MM.1S (cell line): ENCODE results near the gene REEP1.

Experiments used
- DNase-seq: peaks from one replicate; pipeline ENCODE4 v3.0.0-alpha.2; 2015
- H2AFZ ChIP-seq: fragments of 300-600 bp; sonication (generic); 2 replicates; pipeline ENCODE4 v1.6.0; 2016; ENCODE audit warnings: antibody characterized with exemption, low read length
- H3F3A ChIP-seq: fragments of 300-600 bp; sonication (generic); 2 replicates; pipeline ENCODE4 v1.6.1; 2016; ENCODE audit warnings: mild to moderate bottlenecking, antibody characterized with exemption, low read length, moderate library complexity, mixed read lengths; ENCODE audit not compliant: insufficient read depth
- H3K27ac ChIP-seq: fragments of 300-600 bp; sonication (generic); 2 replicates; pipeline ENCODE4 v1.5.1; 2016; ENCODE audit warnings: mild to moderate bottlenecking, low read length
- H3K27me3 ChIP-seq: fragments of 300-600 bp; sonication (generic); replicated peaks from 2 replicates; pipeline ENCODE4 v1.6.0; 2016; ENCODE audit warnings: low read length; ENCODE audit not compliant: insufficient read depth
- H3K36me3 ChIP-seq: fragments of 300-600 bp; sonication (generic); replicated peaks from 2 replicates; pipeline ENCODE4 v1.6.1; 2016; ENCODE audit warnings: mild to moderate bottlenecking, low read length, mixed read lengths; ENCODE audit not compliant: insufficient read depth
- H3K4me1 ChIP-seq: fragments of 300-600 bp; sonication (generic); 2 replicates; pipeline ENCODE4 v1.6.1; 2016; ENCODE audit warnings: low read length, mixed read lengths
- H3K4me2 ChIP-seq: fragments of 300-600 bp; sonication (generic); 2 replicates; pipeline ENCODE4 v1.6.0; 2016; ENCODE audit warnings: low read depth, low read length
- H3K4me3 ChIP-seq: fragments of 300-600 bp; sonication (generic); 2 replicates; pipeline ENCODE4 v1.5.1; 2016; ENCODE audit warnings: low read length, mixed read lengths
- H3K79me2 ChIP-seq: fragments of 300-600 bp; sonication (generic); 2 replicates; pipeline ENCODE4 v1.6.1; 2016; ENCODE audit warnings: mixed run types, low read length, mixed read lengths
- H3K9ac ChIP-seq: fragments of 300-600 bp; sonication (generic); 2 replicates; pipeline ENCODE4 v1.6.1; 2016; ENCODE audit warnings: low read length, mixed read lengths
- H3K9me2 ChIP-seq: fragments of 300-600 bp; sonication (generic); replicated peaks from 2 replicates; pipeline ENCODE4 v1.6.1; 2016; ENCODE audit warnings: mild to moderate bottlenecking, low read length, mixed read lengths; ENCODE audit not compliant: insufficient read depth
- H3K9me3 ChIP-seq: fragments of 300-600 bp; sonication (generic); replicated peaks from 2 replicates; pipeline ENCODE4 v1.6.1; 2016; ENCODE audit warnings: mild to moderate bottlenecking, low read length, mixed read lengths; ENCODE audit not compliant: insufficient read depth
- H4K20me1 ChIP-seq: fragments of 300-600 bp; sonication (generic); 2 replicates; pipeline ENCODE4 v1.6.1; 2016; ENCODE audit warnings: mild to moderate bottlenecking, low read length, moderate library complexity, mixed read lengths; ENCODE audit not compliant: insufficient read depth
- EZH2 ChIP-seq: fragments of 300-600 bp; sonication (generic); optimal IDR thresholded peaks from 2 replicates; pipeline ENCODE3; 2017; ENCODE audit warnings: low read depth, mild to moderate bottlenecking, antibody characterized with exemption, low read length, mixed read lengths
- EZH2phosphoT487 ChIP-seq: fragments of 300-600 bp; sonication (generic); IDR thresholded peaks from 2 replicates; pipeline ENCODE4 v1.6.1; 2018; ENCODE audit warnings: antibody characterized with exemption, low read length
- TF ChIP-seq, protein P1 (sequence below): fragments of 300-600 bp; sonication (generic); IDR thresholded peaks from 2 replicates; pipeline ENCODE4 v1.5.1; 2016; ENCODE audit warnings: antibody characterized with exemption, low read length, mixed read lengths

The REEP1 gene

DNA sequence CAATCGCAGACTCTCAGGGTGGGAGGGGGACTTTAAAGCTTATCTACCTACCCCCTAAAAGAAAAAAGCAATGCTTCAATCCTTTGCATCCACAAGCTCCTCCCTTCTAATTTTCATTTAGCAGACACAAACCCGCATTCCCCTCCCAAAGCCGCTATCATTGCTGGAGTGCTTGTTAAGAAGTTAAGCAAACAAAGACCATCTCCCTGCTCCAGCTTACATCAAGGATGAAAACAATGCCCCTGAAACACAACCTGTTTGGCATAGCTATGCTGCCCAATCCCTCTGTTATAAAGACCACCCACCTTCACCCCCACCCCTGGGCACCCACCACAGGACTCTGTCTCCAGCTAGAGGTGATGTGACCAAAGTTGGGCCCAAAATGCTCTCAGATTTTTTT, 33.0 kb downstream of the REEP1 start:
- Histone ChIP-seq H3K4me1 (no peaks in the 10 kb centered on the region), H3K9ac (no peak overlapping the region), H3K4me3 (no peak overlapping the region), H3K36me3 (no peaks in the 10 kb centered on the region), H3K4me2 (no peak overlapping the region), H2AFZ (no peak overlapping the region), H3K79me2 (peaks cover 3% of the 10 kb centered on the region; the same call in 1 of the 2 replicates), H3K27ac (no peak overlapping the region), H3K27me3 (no peaks in the 10 kb centered on the region), H3K9me2 (no peaks in the 10 kb centered on the region), H3K9me3 (no peaks in the 10 kb centered on the region), H4K20me1 (no peaks in the 10 kb centered on the region), H3F3A (no peaks in the 10 kb centered on the region)
- TF ChIP-seq EZH2 (no peak), EZH2phosphoT487 (no peak)
- TF ChIP-seq, protein P1, sequence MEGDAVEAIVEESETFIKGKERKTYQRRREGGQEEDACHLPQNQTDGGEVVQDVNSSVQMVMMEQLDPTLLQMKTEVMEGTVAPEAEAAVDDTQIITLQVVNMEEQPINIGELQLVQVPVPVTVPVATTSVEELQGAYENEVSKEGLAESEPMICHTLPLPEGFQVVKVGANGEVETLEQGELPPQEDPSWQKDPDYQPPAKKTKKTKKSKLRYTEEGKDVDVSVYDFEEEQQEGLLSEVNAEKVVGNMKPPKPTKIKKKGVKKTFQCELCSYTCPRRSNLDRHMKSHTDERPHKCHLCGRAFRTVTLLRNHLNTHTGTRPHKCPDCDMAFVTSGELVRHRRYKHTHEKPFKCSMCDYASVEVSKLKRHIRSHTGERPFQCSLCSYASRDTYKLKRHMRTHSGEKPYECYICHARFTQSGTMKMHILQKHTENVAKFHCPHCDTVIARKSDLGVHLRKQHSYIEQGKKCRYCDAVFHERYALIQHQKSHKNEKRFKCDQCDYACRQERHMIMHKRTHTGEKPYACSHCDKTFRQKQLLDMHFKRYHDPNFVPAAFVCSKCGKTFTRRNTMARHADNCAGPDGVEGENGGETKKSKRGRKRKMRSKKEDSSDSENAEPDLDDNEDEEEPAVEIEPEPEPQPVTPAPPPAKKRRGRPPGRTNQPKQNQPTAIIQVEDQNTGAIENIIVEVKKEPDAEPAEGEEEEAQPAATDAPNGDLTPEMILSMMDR, result no peak
- DNase-seq, result no peak

DNA sequence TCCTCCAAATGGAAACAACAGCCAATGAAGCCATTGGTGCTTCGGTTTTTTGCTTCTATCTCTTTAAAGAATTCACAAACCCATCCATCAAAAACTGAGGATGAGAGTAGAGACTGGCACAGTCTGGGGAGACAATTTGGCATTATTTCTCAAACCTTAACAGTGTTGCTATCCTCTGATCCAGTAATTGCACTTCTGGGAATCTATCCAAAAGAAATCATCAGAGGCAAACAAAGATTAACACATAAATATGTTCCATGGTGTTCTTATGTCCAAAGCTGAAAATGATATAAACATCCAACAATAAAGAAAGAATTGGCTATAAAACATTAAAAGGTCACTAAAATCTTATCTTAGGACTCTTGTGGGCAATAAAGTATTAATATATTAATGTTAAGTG, 35.1 kb downstream of the REEP1 start:
- H3K4me2 ChIP-seq, result no peak overlapping the region
- H3K9ac ChIP-seq, result no peak overlapping the region
- H4K20me1 ChIP-seq, result no peaks in the 10 kb centered on the region
- DNase-seq, result no peak
- H2AFZ ChIP-seq, result no peak overlapping the region
- no peaks in the 10 kb centered on the region for H3K36me3 ChIP-seq
- TF ChIP-seq EZH2 (no peak), EZH2phosphoT487 (no peak)
- TF ChIP-seq, protein P1, result no peak
- no peaks in the 10 kb centered on the region for H3K4me1 ChIP-seq
- H3F3A ChIP-seq, result no peaks in the 10 kb centered on the region
- no peak overlapping the region for H3K4me3 ChIP-seq
- no peaks in the 10 kb centered on the region for H3K9me2 ChIP-seq
- no peaks in the 10 kb centered on the region for H3K9me3 ChIP-seq
- peaks cover under 1% of the 10 kb centered on the region; the same call in 1 of the 2 replicates for H3K79me2 ChIP-seq
- H3K27ac ChIP-seq, result no peak overlapping the region
- H3K27me3 ChIP-seq, result no peaks in the 10 kb centered on the region

DNA sequence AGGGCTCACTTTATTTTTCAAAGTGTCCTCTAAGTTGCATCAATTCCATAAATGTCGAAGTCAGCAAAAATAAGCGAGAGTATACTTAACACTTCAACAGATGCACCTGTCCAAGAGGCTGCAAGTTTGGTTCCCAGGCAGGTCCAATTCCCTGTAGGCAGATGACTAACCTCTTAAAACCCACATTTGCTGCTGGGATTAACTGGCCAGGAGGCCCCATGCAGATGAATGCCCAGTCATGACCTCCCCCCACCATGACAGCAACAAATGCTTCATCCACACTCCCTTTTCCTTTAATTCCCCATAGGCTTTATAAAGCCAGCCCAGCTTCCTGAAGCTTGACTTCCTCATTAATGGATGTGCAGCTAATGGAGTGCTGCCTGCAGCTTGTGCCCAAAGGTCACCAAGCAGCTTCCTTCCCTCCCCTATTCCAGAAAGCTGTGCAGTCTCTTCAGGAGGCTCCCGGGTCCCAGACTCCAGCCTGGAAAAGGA, 35.7 kb downstream of the REEP1 start:
- Histone ChIP-seq H3K9me2 (no peaks in the 10 kb centered on the region), H3K4me1 (no peaks in the 10 kb centered on the region), H2AFZ (no peak overlapping the region), H3K9ac (no peak overlapping the region), H3K4me3 (no peak overlapping the region), H3K79me2 (no peaks in the 10 kb centered on the region), H3K27me3 (no peaks in the 10 kb centered on the region), H4K20me1 (no peaks in the 10 kb centered on the region), H3K9me3 (no peaks in the 10 kb centered on the region), H3K36me3 (no peaks in the 10 kb centered on the region), H3K4me2 (no peak overlapping the region), H3K27ac (no peak overlapping the region), H3F3A (no peaks in the 10 kb centered on the region)
- TF ChIP-seq EZH2phosphoT487 (no peak), EZH2 (no peak)
- TF ChIP-seq, protein P1, result no peak
- no peak for DNase-seq
